Measurements from ENCODE around the gene R3HDML.

Gene R3HDML

DNA sequence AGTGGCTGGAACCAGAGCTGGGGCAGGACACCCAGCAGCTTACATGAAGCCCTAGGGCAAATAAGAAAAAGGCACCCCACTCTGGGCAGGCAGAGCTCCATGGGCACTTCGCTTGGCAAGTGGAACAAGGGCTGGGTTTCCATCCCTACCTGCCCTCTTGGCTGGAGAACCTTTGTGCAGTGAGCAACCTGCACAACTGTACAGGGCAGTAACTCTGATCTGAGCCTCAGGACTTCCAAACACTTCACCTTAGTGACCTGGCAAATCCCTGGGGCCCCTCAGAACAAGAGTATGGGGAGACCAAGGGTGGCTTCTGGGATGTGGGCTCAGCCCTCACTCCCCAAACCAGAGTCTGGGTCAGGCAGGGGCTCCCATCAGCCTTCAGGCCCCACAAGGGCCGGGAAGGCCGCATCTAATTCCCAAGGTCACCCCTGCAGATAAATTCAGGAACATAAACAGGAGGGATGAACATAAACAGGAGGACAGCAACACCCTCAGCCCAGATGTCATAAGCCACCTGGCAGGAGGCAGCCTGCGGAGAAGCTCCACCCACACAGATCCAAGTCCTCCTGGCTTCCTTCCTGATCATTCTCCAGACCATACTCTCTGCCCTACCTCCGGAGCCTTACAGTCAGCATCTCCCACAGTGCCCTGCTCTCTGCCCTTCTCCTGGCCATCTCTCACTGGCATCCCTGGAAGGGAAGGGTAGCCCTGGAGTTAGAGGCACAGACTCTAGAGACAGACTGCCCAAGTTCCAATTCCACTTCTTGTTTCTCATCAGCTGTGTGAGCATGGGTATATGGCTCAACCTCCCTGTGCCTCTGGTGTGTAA lies 56.1 kb downstream of the R3HDML start:
- Histone ChIP-seq H3K4me1 (peaks cover 0 to 6% (median 0%) of the 10 kb centered on the region in 10 experiments; a peak in 2 of 20 replicates), H3K4me2 (no peak overlapping the region), H3K27ac (no peak overlapping the region), H3K4me3 (no peak overlapping the region), H3K9me3 (replicated peaks in 1 of 11) (no peaks in the 10 kb centered on the region), H3K9ac (no peak overlapping the region), H3K27me3 (no peaks in the 10 kb centered on the region), H3K36me3 (no peaks in the 10 kb centered on the region), H4K20me1 (peaks cover 0 to 5% (median 0%) of the 10 kb centered on the region in 11 experiments; a peak in 1 of 22 replicates)
- TF ChIP-seq Cebpa-rat (IDR thresholded peaks at IDR 0.05) = no peak

DNA sequence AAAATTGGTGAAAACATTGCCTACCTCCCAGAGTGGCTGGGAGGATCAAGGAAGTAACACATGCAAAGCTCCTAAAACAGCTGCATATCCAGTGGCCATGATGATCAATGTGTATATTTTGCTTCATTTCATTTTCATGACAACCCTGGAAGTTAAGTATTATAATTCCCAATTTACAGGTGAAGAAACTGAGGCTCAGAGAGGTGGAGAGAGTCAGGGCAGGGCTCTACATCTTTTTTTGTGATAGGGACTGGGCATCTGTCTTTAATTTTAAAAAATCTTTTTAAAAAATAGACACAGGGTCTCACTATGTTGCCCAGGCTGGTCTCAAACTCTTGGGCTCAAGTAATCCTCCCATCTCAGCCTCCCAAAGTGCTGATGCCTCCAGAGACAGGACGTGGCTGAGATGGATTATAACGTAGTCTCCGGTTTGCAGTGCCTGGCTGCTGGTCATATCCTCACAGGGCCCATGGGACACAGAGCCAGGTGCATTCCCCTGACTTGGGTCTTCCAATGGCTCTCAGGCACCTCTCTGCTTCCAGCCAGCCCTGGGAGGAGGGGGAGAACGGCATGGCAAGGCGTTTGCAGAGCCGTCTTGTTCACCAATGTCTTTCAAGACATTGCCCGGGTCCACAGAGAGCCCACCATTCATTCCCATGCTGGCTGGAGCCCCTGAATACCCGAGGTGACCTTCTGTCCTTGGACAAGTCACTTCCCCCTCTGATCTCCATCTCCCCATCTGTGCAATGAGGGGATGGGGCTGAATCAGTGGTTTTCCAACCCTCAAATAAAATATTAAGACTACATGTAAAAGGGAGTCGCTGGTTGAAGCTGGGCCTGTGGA lies 57.0 kb downstream of the R3HDML start:
- Histone ChIP-seq H3K9ac (no peak overlapping the region), H3K9me3 (replicated peaks in 1 of 11) (no peaks in the 10 kb centered on the region), H3K27me3 (no peaks in the 10 kb centered on the region), H3K4me3 (no peak overlapping the region), H3K4me2 (no peak overlapping the region), H3K4me1 (peaks cover 0 to 1% (median 0%) of the 10 kb centered on the region in 10 experiments; a peak in 1 of 20 replicates), H3K27ac (no peak overlapping the region), H4K20me1 (peaks cover 0 to 5% (median 0%) of the 10 kb centered on the region in 11 experiments; a peak in 1 of 22 replicates), H3K36me3 (no peaks in the 10 kb centered on the region)
- TF ChIP-seq Cebpa-rat (IDR thresholded peaks at IDR 0.05) = no peak

DNA sequence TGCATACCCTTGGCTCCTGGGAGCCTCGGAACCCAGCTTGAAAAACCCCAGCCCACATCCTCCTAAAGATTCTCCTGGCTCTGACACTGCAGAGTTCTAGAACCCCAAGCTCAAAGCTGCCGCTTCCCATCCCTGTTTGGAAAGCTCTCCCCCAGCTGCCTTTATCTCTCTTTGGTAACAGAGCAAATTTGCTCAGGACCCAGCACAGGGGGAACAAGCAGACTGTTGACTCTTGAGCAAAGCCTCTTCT lies 57.5 kb downstream of the R3HDML start:
- Histone ChIP-seq H3K9ac (no peak overlapping the region), H3K4me3 (no peak overlapping the region), H3K4me2 (no peak overlapping the region), H3K4me1 (no peaks in the 10 kb centered on the region), H3K9me3 (replicated peaks in 1 of 11) (no peaks in the 10 kb centered on the region), H3K27ac (no peak overlapping the region), H4K20me1 (peaks cover 0 to 5% (median 0%) of the 10 kb centered on the region in 11 experiments; a peak in 1 of 22 replicates), H3K36me3 (no peaks in the 10 kb centered on the region), H3K27me3 (no peaks in the 10 kb centered on the region)
- no peak for TF ChIP-seq Cebpa-rat (IDR thresholded peaks at IDR 0.05)

DNA sequence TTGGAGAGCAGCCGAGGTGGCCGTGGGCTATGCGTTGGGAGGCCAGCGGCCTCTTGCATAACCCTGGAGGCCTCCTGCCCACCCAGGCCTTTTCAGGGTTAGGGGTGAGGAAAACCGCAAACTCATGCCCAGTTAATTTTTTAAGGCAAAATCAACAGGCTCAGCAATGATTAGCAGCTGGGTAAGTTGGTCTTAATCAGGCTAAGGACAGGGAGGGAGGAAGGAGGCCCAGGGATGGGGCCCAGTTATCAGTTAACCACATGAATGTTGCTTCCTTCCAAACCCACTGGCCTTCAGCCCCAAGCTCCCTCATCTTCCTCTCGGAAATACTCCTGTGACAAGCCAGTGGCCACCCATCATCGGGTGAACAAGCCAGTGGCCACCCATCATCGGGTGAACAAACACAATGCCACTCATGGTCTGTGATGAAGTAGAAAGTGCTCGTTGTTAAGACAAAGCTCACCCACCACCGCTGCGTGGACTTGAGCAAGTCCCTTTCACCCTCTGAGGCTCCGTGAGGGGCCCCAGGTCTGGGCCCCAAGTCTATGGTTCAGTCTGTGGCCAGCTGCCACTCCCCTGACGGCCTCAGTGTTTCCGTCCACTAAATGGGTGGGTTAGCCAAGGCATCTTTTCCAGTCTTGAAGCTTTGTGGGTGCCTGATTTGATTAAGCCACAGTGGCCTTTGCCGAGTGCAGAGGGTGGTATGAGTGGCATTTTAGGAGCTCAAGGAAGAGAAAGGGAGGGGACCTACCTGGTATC lies 58.0 kb downstream of the R3HDML start:
- Histone ChIP-seq H3K4me3 (no peak overlapping the region), H3K9me3 (replicated peaks in 1 of 11) (no peaks in the 10 kb centered on the region), H3K4me2 (no peak overlapping the region), H3K36me3 (no peaks in the 10 kb centered on the region), H4K20me1 (peaks cover 0 to 5% (median 0%) of the 10 kb centered on the region in 11 experiments; a peak in 1 of 22 replicates), H3K27me3 (no peaks in the 10 kb centered on the region), H3K9ac (no peak overlapping the region), H3K4me1 (no peaks in the 10 kb centered on the region), H3K27ac (no peak overlapping the region)
- no peak for TF ChIP-seq Cebpa-rat (IDR thresholded peaks at IDR 0.05)

DNA sequence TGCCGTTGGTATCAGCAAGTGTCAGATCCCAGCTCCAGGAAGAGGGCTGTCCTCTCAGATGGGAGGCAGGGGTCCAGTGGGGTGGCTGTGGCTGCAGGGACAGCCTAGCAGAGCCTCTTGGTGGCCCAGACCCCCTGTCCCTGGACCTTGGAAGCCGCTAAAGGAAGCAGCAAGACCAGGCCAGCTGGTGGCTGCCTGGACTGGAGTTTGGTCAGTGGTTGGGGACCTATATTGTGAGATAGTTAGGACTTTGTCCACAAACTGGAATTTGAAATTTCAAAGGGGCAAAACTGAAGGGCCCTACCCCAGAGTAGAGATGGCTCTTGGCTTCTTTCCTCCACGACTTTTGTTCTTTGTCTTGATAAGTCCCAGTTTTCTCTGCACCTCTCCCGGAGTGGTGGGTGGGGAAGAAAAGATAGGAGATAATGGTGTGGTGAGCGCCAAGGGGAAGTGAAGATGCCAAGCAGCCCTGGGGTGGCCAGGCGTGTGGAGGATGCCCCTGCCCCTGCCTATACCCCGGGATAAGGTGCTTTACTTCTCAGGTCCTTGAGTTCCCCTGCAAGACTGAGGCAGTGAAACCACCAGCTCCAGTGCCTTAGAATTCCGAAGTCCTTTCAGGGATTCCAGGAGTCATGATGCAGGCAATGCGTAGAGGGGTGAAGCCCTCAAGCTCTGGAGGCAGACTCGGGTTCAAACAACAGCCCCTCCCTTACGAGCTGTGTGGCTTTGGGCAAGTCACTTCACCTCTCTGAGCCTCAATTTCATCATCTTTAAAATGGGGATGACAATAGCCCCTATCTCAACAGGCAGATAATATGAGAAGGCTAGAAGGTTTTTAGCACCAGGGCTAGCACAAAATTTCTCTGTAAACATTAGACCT lies 58.9 kb downstream of the R3HDML start:
- H3K4me2 ChIP-seq = no peak overlapping the region
- H4K20me1 ChIP-seq = peaks cover 0 to 5% (median 0%) of the 10 kb centered on the region in 11 experiments; a peak in 1 of 22 replicates
- no peak overlapping the region for H3K27ac ChIP-seq
- no peak overlapping the region for H3K4me3 ChIP-seq
- no peaks in the 10 kb centered on the region for H3K36me3 ChIP-seq
- no peak for TF ChIP-seq Cebpa-rat (IDR thresholded peaks at IDR 0.05)
- no peaks in the 10 kb centered on the region for H3K9me3 ChIP-seq (replicated peaks in 1 of 11)
- H3K9ac ChIP-seq = no peak overlapping the region
- no peaks in the 10 kb centered on the region for H3K4me1 ChIP-seq
- no peaks in the 10 kb centered on the region for H3K27me3 ChIP-seq

DNA sequence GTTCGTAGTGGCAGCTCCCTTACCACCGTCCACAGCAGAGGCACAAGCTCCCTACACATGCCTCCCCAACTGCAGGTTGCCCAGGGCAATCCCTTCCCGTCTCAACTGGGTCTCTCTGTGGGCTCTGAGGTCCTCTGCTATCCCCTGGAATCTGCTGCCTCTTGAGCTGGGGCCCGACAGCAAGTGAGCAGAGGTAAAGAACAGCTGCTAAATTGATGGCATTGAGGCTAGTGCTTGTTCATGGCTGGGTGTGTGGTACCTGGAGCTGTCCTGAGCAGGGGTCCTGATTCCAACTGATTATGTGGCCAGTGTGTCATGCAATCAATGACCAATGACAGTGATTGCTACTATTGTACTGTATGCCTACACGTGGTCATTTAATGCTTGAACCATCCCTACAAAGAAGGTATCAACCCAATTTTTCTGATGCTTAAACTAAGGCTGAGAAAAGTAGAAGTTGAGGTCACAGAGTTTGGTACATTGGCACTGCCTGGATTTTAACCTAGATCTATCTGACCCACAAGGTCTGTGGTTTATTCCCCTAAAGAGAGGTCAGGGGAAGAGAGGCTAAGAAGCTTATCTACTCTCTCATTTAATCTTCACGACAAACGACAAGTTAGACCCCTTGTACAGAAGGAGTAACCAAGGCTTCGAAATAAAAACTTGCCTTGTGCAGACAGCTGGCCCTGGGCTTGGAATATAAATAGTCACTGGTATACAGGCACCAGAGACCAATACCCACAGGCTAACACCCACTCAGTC lies 59.7 kb downstream of the R3HDML start:
- no peak for TF ChIP-seq Cebpa-rat (IDR thresholded peaks at IDR 0.05)
- Histone ChIP-seq H3K4me3 (no peak overlapping the region), H3K4me1 (no peaks in the 10 kb centered on the region), H3K9ac (no peak overlapping the region), H4K20me1 (peaks cover 0 to 5% (median 0%) of the 10 kb centered on the region in 11 experiments; a peak in 1 of 22 replicates), H3K27ac (no peak overlapping the region), H3K9me3 (replicated peaks in 1 of 11) (no peaks in the 10 kb centered on the region), H3K36me3 (no peaks in the 10 kb centered on the region), H3K4me2 (no peak overlapping the region), H3K27me3 (no peaks in the 10 kb centered on the region)

DNA sequence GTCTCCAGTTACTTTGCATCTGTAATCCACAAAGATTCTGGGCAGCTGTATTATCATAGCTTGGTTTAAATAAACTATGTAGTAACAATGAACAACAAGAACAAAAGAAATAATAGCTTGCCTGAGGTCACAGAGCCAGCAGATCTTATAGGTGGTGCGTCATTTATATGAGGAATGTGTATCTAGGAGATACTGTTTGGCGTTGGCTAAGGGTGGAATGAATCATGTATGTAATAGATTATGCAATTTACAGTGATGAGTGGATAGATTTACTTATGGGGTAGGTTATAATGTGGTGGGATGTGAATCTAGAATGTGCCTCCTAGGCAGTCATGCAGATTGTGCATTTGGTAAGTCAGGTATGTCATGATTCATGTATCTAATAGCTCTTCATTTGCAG lies 61.5 kb downstream of the R3HDML start:
- Histone ChIP-seq H3K9me3 (replicated peaks in 1 of 11) (no peaks in the 10 kb centered on the region), H3K4me3 (no peak overlapping the region), H3K9ac (no peak overlapping the region), H3K4me2 (no peak overlapping the region), H3K4me1 (no peaks in the 10 kb centered on the region), H4K20me1 (peaks cover 0 to 5% (median 0%) of the 10 kb centered on the region in 11 experiments; a peak in 1 of 22 replicates), H3K36me3 (no peaks in the 10 kb centered on the region), H3K27me3 (no peaks in the 10 kb centered on the region), H3K27ac (no peak overlapping the region)
- no peak for TF ChIP-seq Cebpa-rat (IDR thresholded peaks at IDR 0.05)

DNA sequence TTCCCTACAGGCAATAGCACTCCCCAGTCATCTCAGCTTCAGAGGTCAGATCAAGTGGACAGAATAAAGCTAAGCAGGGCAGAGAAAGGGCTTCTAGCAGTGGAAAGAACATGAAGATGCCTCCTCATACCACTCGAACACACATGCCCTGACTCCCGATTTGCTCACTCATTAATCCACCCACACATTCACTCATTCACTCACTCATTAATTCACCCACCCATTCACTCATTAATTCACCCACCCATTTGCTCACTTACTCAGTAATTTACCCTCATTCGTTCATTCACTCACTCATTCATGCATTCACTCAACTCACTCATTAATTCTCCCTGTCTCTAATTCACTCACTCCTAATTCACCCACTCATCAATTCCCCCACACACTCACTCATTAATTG lies 62.6 kb downstream of the R3HDML start:
- Histone ChIP-seq H3K27me3 (no peaks in the 10 kb centered on the region), H3K4me3 (no peak overlapping the region), H3K9me3 (replicated peaks in 1 of 11) (no peaks in the 10 kb centered on the region), H3K4me1 (no peaks in the 10 kb centered on the region), H3K27ac (no peak overlapping the region), H3K36me3 (no peaks in the 10 kb centered on the region), H3K9ac (no peak overlapping the region), H4K20me1 (peaks cover 0 to 5% (median 0%) of the 10 kb centered on the region in 11 experiments; a peak in 1 of 22 replicates), H3K4me2 (no peak overlapping the region)
- TF ChIP-seq Cebpa-rat (IDR thresholded peaks at IDR 0.05) = no peak
